GM21619 (cell line): ENCODE results near the gene IL4.

Source experiments
- ATAC-seq: cut with Tn5 transposase; IDR thresholded peaks from one replicate; pipeline ENCODE4 v1.9.1; 2021; ENCODE audit not compliant: unreplicated experiment

Gene IL4

GRCh38 chr5:132657676-132658380 lies 16.0 kb upstream of the IL4 start, which contains the start of gene IL13:
TSS of gene IL13 (plus strand) at chr5:132658173. CDS start at chr5:132658187, 14 bp downstream.
- no peak for ATAC-seq

GRCh38 chr5:132658381-132659302 lies 15.1 kb upstream of the IL4 start:
- ATAC-seq = no peak

- no peak for ATAC-seq
These were observed 13.9 kb upstream of the IL4 start for GRCh38 chr5:132659598-132660493.

- no peak for ATAC-seq
These were observed 12.4 kb upstream of the IL4 start for GRCh38 chr5:132661231-132662003.

- no peak for ATAC-seq
These were observed 11.8 kb upstream of the IL4 start for GRCh38 chr5:132662004-132662401.

- ATAC-seq = peak; percentile 54
These were observed 10.6 kb upstream of the IL4 start for GRCh38 chr5:132662925-132663770.

- peak; percentile 46 for ATAC-seq
These were observed 9.8 kb upstream of the IL4 start for GRCh38 chr5:132663771-132664695.

GRCh38 chr5:132664696-132665209 lies 9.0 kb upstream of the IL4 start:
- ATAC-seq = no peak

GRCh38 chr5:132665574-132666080 lies 8.2 kb upstream of the IL4 start:
- no peak for ATAC-seq

GRCh38 chr5:132666310-132667123 lies 7.3 kb upstream of the IL4 start:
- no peak for ATAC-seq

GRCh38 chr5:132667309-132667708 lies 6.5 kb upstream of the IL4 start:
- ATAC-seq = no peak

- no peak for ATAC-seq
These were observed 5.8 kb upstream of the IL4 start for GRCh38 chr5:132667761-132668705.

- no peak for ATAC-seq
These were observed 4.9 kb upstream of the IL4 start for GRCh38 chr5:132668706-132669454.

GRCh38 chr5:132669455-132669820 lies 4.4 kb upstream of the IL4 start:
- no peak for ATAC-seq
